HepG2 (cell line): Measurements from ENCODE around the gene ERBB3. TPM values are rescaled to one million over a fixed set of nuclear protein-coding genes. Genes with fewer than 3 reads are reported as not detected.

Source experiments
- CREB3 ChIP-seq: sonication (generic); formaldehyde crosslinking; IDR thresholded peaks from 2 replicates; pipeline ENCODE4 v1.5.0; 2020; ENCODE audit warnings: missing genetic modification reagents
- DMAP1 ChIP-seq: IDR thresholded peaks from 2 replicates; pipeline ENCODE4 v1.6.1; 2016
- GTF2F1 ChIP-seq: fragments of 150-350 bp; IDR thresholded peaks from 2 replicates; pipeline ENCODE4 v1.6.1; 2014; ENCODE audit warnings: low read length
- HHEX ChIP-seq: IDR thresholded peaks from 2 replicates; pipeline ENCODE4 v1.6.1; 2016; ENCODE audit warnings: control low read depth
- JUNB ChIP-seq: sonication (generic); formaldehyde crosslinking; IDR thresholded peaks from 2 replicates; pipeline ENCODE4 v1.8.0; 2022; ENCODE audit warnings: missing genetic modification reagents, mild to moderate bottlenecking, borderline replicate concordance
- LCORL ChIP-seq, 2 experiments: fragments of 450-650 bp in 1 of 2; sonication (generic) in 1 of 2; formaldehyde crosslinking in 1 of 2; IDR thresholded peaks; 2 replicates each; pipeline versions ENCODE4 v1.5.0 to v1.6.1; 2017 to 2020; ENCODE audit warnings: antibody characterized with exemption in 1 of 2, missing genetic modification reagents in 1 of 2
- MATR3 ChIP-seq: sonication (generic); formaldehyde crosslinking; IDR thresholded peaks from 2 replicates; pipeline ENCODE4 v1.4.0; 2020; ENCODE audit warnings: missing genetic modification reagents
- MIER3 ChIP-seq: IDR thresholded peaks from 2 replicates; pipeline ENCODE4 v1.6.1; 2016; ENCODE audit warnings: missing compliant biosample characterization, borderline replicate concordance
- NFE2L2 ChIP-seq: fragments of 150-350 bp; IDR thresholded peaks from 2 replicates; pipeline ENCODE4 v1.6.1; 2014; ENCODE audit warnings: low read length
- RXRB ChIP-seq: IDR thresholded peaks from 2 replicates; pipeline ENCODE4 v1.6.1; 2016; ENCODE audit warnings: borderline replicate concordance, missing genetic modification reagents, missing compliant biosample characterization
- SALL1 ChIP-seq: sonication (generic); formaldehyde crosslinking; IDR thresholded peaks from 2 replicates; pipeline ENCODE4 v1.8.0; 2022; ENCODE audit warnings: mild to moderate bottlenecking, missing genetic modification reagents
- SRF ChIP-seq: IDR thresholded peaks from 2 replicates; pipeline ENCODE4 v1.6.1; 2011; ENCODE audit warnings: mild to moderate bottlenecking, low read depth, low read length, moderate library complexity
- TSC22D2 ChIP-seq: sonication (generic); formaldehyde crosslinking; IDR thresholded peaks from 2 replicates; pipeline ENCODE4 v1.5.1; 2020; ENCODE audit warnings: missing genetic modification reagents, mild to moderate bottlenecking, borderline replicate concordance
- ZNF20 ChIP-seq: sonication (generic); formaldehyde crosslinking; IDR thresholded peaks from 2 replicates; pipeline ENCODE4 v1.4.0; 2020; ENCODE audit warnings: mild to moderate bottlenecking, moderate library complexity, missing genetic modification reagents
- ZNF225 ChIP-seq: sonication (generic); formaldehyde crosslinking; IDR thresholded peaks from 2 replicates; pipeline ENCODE4 v1.4.0; 2020; ENCODE audit warnings: mild to moderate bottlenecking, missing genetic modification reagents
- ZNF232 ChIP-seq: sonication (generic); formaldehyde crosslinking; IDR thresholded peaks from 2 replicates; pipeline ENCODE4 v1.4.0; 2020; ENCODE audit warnings: missing genetic modification reagents, borderline replicate concordance
- ZNF234 ChIP-seq: sonication (generic); formaldehyde crosslinking; conservative IDR thresholded peaks from 2 replicates; pipeline ENCODE4 v1.5.1; 2020; ENCODE audit warnings: mild to moderate bottlenecking, missing genetic modification reagents
- ZNF282 ChIP-seq: fragments of 450-650 bp; IDR thresholded peaks from 2 replicates; pipeline ENCODE4 v1.6.1; 2018; ENCODE audit not compliant: partially characterized antibody
- ZNF343 ChIP-seq: sonication (generic); formaldehyde crosslinking; IDR thresholded peaks from 2 replicates; pipeline ENCODE4 v1.4.0; 2020; ENCODE audit warnings: mild to moderate bottlenecking, missing genetic modification reagents
- ZNF431 ChIP-seq: sonication (generic); formaldehyde crosslinking; IDR thresholded peaks from 2 replicates; pipeline ENCODE4 v1.9.0; 2022; ENCODE audit warnings: missing genetic modification reagents, low read depth, mild to moderate bottlenecking, borderline replicate concordance
- ZNF44 ChIP-seq: sonication (generic); formaldehyde crosslinking; IDR thresholded peaks from 2 replicates; pipeline ENCODE4 v1.5.1; 2020; ENCODE audit warnings: mild to moderate bottlenecking, missing genetic modification reagents
- ZNF790 ChIP-seq: sonication (generic); formaldehyde crosslinking; IDR thresholded peaks from 2 replicates; pipeline ENCODE4 v1.8.0; 2022; ENCODE audit warnings: missing genetic modification reagents, mild to moderate bottlenecking, borderline replicate concordance
- ZNF839 ChIP-seq: sonication (generic); formaldehyde crosslinking; IDR thresholded peaks from 2 replicates; pipeline ENCODE4 v1.4.0; 2020; ENCODE audit warnings: missing genetic modification reagents, mild to moderate bottlenecking, borderline replicate concordance
- ZNF879 ChIP-seq: sonication (generic); formaldehyde crosslinking; IDR thresholded peaks from 2 replicates; pipeline ENCODE4 v1.8.1; 2023; ENCODE audit warnings: missing genetic modification reagents
- ZSCAN5A ChIP-seq: sonication (generic); formaldehyde crosslinking; IDR thresholded peaks from 2 replicates; pipeline ENCODE4 v1.8.0; 2022; ENCODE audit warnings: mild to moderate bottlenecking, missing genetic modification reagents, borderline replicate concordance
- polyA plus RNA-seq, 8 experiments: library from polyadenylated mRNA; depleted of rRNA in 3 of 8; stranded (reverse) in 7 of 8; unstranded in 1 of 8; fragments of >200 nt; fragmentation: Illumina TruSeq in 4 of 8; extraction: Trizol in 4 of 8; gene quantifications; 2 replicates each; pipeline versions ENCODE4 v1.2.1 to v1.2.3, GENCODE V29; 2011 to 2016; ENCODE audit warnings: low read depth in 4 of 8, missing spikeins in 1 of 8, mixed read lengths in 1 of 8; ENCODE audit not compliant: insufficient read depth in 1 of 8
- total RNA-seq, 5 experiments: library from RNA; depleted of rRNA; stranded (reverse); fragments of >200 nt; fragmentation: Illumina TruSeq; extraction: Trizol; gene quantifications; 2 replicates each; pipeline ENCODE4 v1.2.3, GENCODE V29; 2016; ENCODE audit warnings: low read depth in 1 of 5
- TF ChIP-seq, protein P1 (sequence below): sonication (generic); formaldehyde crosslinking; IDR thresholded peaks from 2 replicates; pipeline ENCODE4 v1.8.0; 2022; ENCODE audit warnings: missing genetic modification reagents, mild to moderate bottlenecking, moderate library complexity, borderline replicate concordance

ERBB3 gene
- total and polyA plus RNA-seq, 2 of the 13 experiments (the other 11 are each of a cell fraction or from before 2014, with no cell fraction given): 93.6 to 358 TPM

DNA sequence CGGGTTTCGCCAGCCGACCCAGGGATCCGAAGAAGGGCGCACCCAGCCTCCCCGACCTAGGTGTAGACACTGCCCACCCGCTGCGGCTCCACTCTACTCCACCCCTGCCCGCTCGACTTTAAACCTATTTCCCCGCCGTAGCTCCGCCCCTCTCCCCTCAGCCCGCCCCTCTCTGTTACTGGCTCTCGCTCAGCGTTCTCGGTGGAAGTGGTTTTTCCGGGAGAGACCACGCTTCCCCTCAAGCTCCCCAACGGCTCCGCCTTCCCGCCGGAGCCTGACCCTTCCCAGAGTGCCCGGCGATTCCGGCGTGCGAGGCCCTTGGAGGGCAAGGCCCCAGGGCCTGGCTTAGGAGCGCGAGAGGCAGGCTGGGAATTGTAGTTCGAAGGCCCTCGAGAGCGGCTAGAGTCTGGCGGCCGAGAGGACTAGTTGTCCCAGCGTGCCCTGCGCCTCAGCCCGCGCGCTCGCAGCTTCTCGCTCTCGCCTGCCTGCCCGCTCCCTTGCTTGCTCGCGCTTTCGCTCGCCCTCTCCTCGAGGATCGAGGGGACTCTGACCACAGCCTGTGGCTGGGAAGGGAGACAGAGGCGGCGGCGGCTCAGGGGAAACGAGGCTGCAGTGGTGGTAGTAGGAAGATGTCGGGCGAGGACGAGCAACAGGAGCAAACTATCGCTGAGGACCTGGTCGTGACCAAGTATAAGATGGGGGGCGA, 24.3 kb downstream of the ERBB3 start, which contains the start of gene PA2G4 (continued):
- TF ChIP-seq ZNF232: 0 out of 2 replicates have a peak, but pooled peaks have one; percentile 71
- TF ChIP-seq, protein P1, sequence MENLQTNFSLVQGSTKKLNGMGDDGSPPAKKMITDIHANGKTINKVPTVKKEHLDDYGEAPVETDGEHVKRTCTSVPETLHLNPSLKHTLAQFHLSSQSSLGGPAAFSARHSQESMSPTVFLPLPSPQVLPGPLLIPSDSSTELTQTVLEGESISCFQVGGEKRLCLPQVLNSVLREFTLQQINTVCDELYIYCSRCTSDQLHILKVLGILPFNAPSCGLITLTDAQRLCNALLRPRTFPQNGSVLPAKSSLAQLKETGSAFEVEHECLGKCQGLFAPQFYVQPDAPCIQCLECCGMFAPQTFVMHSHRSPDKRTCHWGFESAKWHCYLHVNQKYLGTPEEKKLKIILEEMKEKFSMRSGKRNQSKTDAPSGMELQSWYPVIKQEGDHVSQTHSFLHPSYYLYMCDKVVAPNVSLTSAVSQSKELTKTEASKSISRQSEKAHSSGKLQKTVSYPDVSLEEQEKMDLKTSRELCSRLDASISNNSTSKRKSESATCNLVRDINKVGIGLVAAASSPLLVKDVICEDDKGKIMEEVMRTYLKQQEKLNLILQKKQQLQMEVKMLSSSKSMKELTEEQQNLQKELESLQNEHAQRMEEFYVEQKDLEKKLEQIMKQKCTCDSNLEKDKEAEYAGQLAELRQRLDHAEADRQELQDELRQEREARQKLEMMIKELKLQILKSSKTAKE: peak; percentile 60
- no peak for TF ChIP-seq ZSCAN5A (CRISPR knock-in tag)
- 0 out of 2 replicates have a peak, but pooled peaks have one; percentile 37 for TF ChIP-seq ZNF790 (CRISPR knock-in tag)
- TF ChIP-seq ZNF839: no peak
- no peak for TF ChIP-seq ZNF282
- TF ChIP-seq ZNF234: no peak
- 0 out of 2 replicates have a peak, but pooled peaks have one; percentile 55 for TF ChIP-seq CREB3 (CRISPR knock-in tag)
- TF ChIP-seq ZNF431 (CRISPR knock-in tag): no peak; the same call in 1 of the 2 replicates
- TF ChIP-seq ZNF225: no peak
- no peak for TF ChIP-seq NFE2L2
- TF ChIP-seq ZNF879 (CRISPR knock-in tag): no peak
- TF ChIP-seq SALL1 (CRISPR knock-in tag): peak; percentile 93; the same call in 1 of the 2 replicates
- peak; percentile 82; the same call in 1 of the 2 replicates for TF ChIP-seq RXRB (CRISPR knock-in tag)
- 0 out of 2 replicates have a peak, but pooled peaks have one; percentile 55 for TF ChIP-seq SRF
- TF ChIP-seq DMAP1 (CRISPR knock-in tag): peak; percentile 93
- TF ChIP-seq HHEX: no peak
- peak; percentile 66; the same call in 1 of the 2 replicates for TF ChIP-seq ZNF343
- peak; percentile 80; the same call in 1 of the 2 replicates for TF ChIP-seq MIER3 (CRISPR knock-in tag)
- no peak for TF ChIP-seq GTF2F1
- TF ChIP-seq JUNB: peak; percentile 29; the same call in 1 of the 2 replicates
- TF ChIP-seq ZNF20: no peak
- TF ChIP-seq ZNF44 (CRISPR knock-in tag): peak; percentile 90; the same call in 1 of the 2 replicates
- peak; percentile 85; the same call in 1 of the 2 replicates for TF ChIP-seq TSC22D2 (CRISPR knock-in tag)
- no peak for TF ChIP-seq MATR3 (CRISPR knock-in tag)
- no peak for TF ChIP-seq LCORL (IDR thresholded peaks at IDR 0.05)
- peak; percentile 81 for TF ChIP-seq LCORL (CRISPR knock-in tag; IDR thresholded peaks at IDR 0.05)
